Upper lobe of left lung (tissue), 4 donors: Measurements from ENCODE around the gene TCF23.

Experiments used
- CTCF ChIP-seq, 6 experiments: fragments of 450-650 bp in 4 of 6; fragments of 200-600 bp in 2 of 6; sonication (generic) in 2 of 6; IDR thresholded peaks; one replicate each; pipeline ENCODE4 v1.5.1; 2016 to 2019; ENCODE audit warnings: antibody characterized with exemption in 6 of 6
- POLR2AphosphoS5 ChIP-seq, 2 donors: sonication (generic); formaldehyde crosslinking; IDR thresholded peaks; one replicate each; pipeline ENCODE4 v1.5.1; 2017; ENCODE audit warnings: antibody characterized with exemption in 2 of 2

GRCh38 chr2:27179344-27180000 lies 30.7 kb downstream of the TCF23 start:
- TF ChIP-seq CTCF (IDR thresholded peaks at IDR 0.05) (no peak), POLR2AphosphoS5 (IDR thresholded peaks at IDR 0.05) (no peak)
